Activated effector memory CD4-positive, alpha-beta T cell treated with anti-CD3 and anti-CD28 coated beads, Interleukin-2, amount 50 U/mL, for 16 hours (primary cell): ENCODE measurements around the gene SLC16A2.
"Not testable (repeated sequence)": the region's sequence is repeated elsewhere in the genome, so short reads cannot be mapped to it uniquely, and the experiment has no call there.

Source experiments
- DNase-seq: peaks from one replicate; pipeline ENCODE4 v3.0.0-alpha.2; 2020

The SLC16A2 gene

DNA sequence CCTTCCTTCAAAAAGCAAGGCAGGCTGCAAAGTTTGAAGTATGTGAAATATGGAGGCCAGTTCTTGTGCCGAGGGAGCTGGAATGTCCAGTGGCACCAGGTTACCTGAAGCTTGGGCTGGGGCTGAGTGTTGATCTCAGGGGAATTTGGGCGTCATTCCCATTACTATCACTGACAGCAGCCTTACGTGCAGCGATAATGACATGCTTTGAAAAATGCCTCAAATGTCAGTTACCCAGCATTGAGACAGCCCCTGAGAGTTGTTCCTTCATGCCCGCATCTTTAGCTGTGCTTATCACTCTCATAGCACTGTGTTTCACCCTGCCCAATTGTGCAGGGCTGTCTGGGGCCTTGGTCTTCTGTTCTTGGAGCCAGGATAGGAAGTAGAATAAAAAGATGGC, 27.4 kb downstream of the SLC16A2 start:
- no peak for DNase-seq

DNA sequence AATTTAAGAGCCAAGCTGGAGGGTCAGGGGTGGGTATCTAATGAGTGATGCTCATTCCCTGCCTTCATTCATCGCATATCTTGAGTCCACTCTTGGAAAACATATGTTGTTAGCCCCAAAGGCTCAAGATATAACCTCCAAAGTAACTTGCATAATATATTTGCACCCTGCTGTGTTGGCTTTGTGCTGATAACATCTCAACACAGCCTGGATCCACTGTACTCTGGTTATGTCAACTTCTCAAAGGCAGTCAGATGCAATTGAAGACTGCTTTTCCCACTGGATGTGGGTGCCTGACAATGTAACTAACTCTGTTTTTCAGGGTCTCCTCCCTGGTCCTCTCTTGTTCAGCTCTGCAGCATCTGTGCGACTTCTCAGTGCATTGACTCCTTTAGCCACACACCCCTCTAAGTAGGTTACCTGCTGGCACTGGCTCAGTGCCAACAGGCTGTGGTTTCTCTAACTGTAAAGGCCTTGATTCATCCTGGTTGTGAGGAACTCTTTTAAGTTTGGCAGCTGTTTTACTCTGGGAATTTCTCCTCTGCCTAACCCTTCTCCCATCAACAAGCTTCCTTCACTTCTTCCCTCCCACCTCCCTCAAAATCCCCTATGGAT, 28.1 kb downstream of the SLC16A2 start:
- DNase-seq, result peak; percentile 63

DNA sequence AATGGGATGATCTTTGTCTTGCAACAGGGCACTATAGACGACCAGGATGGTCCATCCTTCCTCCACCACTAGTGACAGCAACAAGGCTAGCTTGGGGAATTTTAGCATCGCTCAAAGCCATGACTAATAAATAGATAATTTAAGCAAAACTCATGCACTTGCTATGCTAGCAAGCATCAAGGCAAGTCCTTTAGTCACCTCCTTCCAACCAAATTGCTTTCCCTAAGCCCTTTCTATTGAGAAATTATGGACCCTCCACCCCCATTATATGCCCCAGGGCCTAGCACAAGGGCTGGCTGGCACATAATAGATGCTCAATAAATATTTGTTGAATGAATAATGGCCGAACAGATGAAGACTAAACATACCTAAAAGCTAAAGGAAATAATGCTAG, 28.6 kb downstream of the SLC16A2 start:
- DNase-seq, result no peak

DNA sequence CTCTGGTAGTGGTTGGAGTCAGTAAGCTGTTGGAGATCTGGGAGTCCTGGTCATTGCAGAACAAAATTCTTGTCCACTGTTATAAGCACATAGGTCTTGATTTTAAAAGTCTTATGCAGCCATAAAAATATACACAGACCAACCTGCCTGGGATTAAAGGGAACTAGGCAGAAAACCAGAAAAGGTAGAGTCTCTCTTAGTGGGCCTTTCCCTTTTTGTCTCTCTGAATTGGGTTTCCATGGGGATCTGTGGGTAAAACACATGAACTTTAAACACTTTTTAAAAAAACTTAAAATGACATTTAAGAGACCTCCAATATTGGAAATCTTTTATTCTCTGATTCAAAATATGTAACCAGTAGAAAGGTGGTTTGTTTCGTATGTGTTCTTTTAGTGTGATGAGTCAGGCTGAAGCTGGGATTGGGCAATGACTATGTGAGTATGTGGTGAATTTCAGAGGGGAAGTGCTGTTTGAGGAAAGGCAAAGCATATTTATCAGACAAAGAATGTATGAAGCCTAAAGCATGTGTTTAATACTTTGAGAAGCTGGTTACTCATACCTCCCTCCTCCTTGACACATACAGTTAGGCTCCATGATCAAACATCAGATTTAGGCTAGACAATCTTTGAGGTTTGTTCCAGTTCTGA, 29.6 kb downstream of the SLC16A2 start:
- DNase-seq, result no peak

DNA sequence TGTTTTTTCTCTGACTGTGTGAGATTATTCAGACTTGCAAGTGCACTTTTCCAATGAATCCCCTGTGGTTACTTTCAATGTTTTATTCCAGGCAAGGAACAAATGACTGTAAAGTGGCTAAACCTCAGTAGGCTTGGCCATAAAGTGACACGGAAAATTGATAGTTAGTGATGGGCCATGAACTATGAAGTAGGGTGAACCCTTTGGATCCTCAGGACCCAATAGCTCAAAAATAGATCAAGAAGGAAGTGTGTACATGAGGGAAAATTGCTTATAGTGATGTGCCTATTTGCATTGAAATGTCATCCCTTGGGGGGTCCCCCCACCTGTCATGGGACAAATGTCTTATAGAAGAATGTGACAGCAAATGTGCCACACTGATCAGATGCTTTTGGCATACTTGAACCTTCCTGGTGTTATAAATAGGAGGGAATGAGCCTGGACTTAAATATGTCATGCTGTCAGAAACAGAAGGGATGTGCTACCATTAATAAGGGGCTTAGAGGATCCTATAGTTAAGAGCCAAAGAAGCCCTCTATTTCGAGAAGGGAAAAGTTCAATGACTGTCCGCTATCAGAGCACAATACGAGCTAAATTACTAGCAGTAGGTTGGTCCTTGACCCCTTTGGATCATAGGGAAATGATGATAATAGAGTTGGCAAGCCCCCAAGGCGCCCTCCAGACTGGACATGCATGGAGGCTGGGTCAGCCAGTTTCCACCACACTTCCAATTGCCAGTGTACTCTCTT, 30.3 kb downstream of the SLC16A2 start:
- no peak for DNase-seq

DNA sequence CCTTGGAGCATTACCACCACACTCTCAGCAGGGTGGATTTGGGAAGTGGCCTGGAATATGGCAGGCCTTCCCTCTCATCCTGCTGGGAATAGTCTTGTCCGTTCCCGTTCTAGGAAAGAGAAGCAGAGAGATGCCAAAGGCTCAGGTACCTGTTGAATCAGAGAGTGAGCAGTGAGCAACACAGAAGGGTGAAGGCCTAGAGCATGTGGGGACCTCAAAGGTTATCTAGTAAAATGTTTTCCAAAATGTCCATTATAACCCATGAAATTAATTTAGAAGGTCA, 30.8 kb downstream of the SLC16A2 start:
- DNase-seq, result no peak

DNA sequence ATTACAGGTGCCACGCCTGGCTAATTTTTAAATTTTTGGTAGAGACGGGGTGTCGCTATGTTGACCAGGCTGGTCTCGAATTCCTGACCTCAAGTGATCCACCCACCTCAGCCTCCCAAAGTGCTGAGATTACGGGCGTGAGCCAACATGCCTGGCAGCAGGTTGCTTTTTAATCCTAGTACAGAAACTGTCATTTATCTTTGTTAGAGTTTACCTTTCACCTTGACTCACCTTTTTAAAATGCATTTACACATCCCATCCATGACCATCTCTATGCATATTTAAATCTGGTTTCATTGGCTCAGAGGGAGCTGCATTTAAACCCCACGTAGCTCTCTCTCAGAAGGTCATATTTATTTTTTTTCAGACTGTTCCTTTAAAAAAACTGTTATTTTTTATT, 31.9 kb downstream of the SLC16A2 start:
- no peak for DNase-seq

DNA sequence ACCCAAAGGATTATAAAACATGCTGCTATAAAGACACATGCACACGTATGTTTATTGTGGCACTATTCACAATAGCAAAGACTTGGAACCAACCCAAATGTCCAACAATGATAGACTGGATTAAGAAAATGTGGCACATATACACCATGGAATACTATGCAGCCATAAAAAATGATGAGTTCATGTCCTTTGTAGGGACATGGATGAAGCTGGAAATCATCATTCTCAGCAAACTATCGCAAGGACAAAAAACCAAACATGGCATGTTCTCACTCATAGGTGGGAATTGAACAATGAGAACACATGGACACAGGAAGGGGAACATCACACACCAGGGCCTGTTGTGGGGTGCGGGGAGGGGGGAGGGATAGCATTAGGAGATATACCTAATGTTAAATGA, 32.9 kb downstream of the SLC16A2 start:
- DNase-seq, result not testable (repeated sequence)

DNA sequence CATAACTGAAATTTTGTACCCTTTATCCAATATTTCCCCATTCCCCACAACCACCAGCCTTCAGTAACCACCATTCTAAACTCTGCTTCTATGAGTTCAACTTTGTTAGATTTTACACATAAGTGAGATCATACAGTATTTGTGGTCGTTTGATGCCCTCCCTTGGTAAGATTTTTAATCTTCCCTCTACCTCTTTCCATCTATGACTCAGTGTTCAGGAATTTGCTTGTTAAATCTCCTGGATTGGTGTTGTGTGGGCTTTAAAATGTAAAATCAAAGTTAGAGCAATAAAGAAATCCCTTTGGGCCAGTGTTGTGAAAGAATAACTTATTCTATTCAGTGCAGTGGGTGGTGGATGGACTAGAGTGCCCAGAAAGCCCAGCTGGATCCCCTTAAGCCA, 37.4 kb downstream of the SLC16A2 start:
- DNase-seq, result no peak

DNA sequence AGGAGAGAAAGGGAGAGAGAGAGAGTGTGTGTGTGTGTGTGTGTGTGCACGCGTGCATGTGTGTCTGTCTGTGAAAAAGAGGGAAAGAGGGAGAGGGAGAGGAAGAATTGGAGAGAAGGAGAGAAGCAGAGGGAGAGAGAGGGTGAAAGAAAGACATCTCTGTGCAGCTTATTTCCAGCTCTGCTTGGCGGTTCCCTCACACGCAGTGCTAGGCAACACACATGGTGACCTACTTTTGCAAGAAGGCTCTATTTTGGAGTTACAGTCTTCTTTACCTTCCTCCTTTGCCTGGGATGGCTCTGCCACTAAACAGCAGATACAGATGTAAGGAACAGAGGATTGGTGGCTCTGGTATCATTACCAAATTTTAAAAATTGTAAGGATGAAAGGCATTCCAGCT, 40.1 kb downstream of the SLC16A2 start:
- no peak for DNase-seq

DNA sequence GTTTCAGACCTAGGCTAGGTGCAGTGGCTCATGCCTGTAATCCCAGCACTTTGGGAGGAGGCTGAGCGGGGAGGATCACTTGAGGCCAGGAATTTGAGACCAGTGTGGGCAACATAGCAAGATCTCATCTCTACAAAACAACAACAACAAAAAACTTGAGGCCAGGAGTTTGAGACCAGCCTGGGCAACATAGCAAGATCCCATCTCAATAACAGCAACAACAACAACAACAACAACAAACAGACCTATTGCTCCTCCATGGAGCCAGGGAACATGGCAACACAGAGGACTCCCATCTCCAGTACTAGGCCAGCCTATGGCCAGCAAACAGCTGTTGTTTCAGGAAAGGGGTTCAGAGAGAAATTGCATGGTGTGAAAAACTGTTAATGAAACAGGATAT, 43.4 kb downstream of the SLC16A2 start:
- no peak for DNase-seq

DNA sequence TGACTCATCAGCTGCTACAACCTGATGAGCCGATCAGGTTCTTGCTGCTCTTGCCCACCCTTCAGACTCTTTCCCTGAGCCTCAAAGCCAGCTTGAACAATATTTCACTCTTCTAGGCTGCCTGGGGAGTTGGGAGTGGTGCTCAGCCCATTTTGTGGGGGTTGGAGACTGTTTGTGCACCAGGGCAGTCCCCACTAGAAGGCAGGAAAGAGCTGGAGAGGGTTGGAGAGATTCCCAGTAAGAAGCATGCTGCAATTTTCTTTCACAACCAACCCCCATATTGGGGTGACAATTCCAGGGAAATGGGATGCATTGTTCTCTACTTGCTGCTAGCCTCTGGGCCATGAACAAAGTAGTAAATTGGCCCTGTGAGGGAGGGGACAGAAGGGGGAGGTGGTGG, 44.1 kb downstream of the SLC16A2 start:
- no peak for DNase-seq

DNA sequence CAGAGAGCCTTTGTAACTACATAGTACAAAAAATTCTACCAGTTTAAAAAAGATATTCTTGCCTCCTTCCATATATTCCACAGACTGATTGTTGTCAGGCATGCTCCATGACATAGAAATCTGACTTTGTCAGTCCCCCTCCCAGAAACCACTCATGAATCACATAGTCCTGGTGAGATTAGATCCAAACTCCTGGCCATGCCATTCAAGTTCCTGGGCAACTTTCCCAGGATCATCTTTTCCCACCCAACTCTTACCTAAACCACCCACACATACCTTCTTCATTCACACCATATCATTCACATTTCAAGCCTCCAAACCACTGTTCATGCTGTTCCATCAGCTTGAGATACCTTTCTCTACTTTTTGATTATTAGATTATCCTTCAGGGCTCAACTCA, 46.4 kb downstream of the SLC16A2 start:
- DNase-seq, result no peak

DNA sequence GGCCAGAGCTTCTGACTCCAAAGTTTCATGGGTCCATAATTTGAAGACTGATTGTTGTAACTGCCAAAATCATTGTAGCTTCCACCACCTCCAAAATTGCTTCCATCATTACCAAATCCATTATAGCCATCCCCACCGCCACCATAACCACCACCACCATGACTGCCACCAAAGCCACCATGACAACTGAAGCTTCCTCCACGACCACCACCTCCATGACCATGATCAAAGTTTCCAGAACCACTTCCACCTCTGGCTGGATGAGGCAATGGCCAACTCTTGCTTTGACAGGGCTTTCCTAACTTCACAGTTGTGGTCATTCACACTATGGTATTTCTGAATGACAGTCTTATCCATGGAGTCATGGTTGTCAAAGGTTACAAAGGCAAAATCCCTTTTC, 51.8 kb downstream of the SLC16A2 start:
- not testable (repeated sequence) for DNase-seq

DNA sequence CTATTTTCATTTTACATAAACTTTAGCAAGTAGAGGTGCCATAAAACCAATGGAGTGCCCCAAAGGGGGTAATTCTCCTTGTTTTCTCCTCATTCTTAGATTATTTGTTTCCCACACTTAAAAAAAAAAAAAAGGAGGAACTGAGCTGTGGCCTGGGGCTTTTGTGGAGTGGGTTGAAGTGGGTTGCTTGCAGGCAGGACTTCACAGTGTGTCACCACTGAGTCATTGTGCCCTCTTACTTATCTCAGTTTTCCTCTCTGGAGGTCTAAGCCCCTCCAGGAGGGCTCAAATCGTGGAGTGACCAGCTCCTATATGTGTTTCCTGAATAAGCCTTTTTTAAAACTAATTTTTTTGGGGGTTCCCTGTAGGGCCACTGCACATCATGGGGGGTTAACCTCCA, 69.0 kb downstream of the SLC16A2 start:
- DNase-seq, result no peak

DNA sequence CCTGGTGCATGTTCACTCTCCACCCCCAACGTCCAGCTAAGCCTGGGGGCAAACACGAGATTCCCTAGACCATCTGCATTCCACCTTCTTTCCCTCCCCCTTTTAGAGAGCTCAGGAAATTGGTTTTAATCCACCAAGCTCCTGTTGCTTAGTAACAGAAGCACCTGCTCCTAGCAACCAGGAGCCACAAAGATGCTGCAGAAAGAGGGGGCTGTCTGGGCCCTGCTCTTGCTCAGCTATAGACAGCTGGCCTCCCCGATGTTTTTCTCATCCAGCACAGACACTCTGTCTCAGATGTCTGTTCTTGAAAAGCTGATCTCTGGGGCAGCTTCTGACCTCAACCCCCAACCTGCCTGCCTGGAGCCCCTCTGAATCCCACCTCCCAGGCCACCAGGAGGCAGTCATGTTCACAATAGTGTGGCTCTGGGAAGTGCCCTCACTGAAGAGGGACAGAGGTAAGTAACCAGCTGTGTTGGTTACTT, 71.5 kb downstream of the SLC16A2 start:
- DNase-seq, result peak; percentile 63

DNA sequence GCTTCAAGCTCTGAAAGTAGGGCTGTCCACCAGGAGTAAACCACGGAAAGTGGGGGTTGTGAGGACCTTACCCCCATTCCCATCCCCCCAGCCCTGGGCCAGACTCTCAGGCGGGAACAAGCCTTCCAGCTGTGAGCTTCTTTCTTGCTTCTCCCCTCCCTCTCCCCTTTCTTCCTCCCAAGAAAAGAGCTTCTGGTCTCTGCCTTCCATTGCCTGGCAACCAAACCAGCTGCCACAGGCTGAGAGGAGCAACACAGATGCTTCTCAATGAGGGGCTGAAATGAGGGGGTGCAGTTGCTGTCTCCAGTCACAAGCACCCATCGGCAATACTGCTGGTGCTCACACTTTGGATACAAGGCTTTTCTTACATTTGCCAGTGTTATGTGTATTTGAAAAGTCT, 72.5 kb downstream of the SLC16A2 start:
- no peak for DNase-seq

DNA sequence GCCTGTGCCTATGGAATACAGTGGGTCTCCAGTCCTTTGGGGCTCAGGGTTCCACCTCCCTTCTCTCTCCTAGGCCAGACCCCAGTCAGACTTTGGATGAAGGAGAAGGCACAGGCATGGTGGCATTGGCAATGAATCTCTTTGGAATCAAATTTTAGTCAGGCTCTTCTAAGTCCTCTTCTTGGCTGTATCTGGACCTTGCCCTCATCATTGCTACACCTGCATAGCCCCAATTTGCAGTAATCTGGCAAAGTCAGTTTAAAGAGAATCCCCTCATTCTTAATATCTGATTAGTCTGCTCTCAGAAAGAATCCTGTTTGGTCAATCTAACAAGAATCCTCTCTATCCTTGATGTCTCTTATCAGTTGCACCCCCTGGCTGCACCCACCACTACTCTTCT, 77.6 kb downstream of the SLC16A2 start:
- no peak for DNase-seq

DNA sequence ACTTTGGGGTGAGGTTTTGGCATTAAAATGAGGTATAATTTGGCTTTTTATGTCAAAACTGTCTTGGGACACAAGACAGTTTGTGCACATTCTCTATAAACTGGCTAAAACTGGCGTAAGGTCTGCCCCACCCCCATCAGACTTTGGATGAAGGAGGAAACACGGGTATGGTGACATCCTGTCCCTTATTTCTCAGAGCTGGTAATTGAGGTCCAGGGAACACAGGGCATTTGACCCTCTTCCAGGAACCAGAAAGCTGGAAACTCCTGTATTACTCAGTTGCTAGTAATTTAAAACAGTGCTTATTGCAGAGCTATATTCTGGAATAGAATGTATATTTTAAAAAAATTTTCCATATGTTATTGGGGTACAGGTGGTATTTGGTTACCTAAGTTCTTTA, 78.8 kb downstream of the SLC16A2 start:
- no peak for DNase-seq

DNA sequence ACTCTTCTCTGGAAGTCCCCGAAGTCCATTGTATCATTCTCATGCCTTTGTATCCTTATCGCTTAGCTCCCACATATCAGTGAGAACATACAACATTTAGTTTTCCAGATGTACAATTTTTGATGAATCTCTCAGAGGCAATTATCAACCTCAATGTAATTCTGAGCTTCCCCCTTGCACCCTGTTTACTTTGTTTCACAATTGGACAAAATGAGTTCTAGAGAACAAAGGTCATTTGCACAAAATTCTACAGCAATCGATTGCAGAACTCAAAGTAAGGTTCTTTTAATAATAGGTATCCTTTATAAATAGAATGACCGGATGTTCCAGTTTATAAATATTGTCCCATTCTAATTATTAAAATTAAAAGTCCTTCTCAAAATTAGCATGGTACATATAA, 79.3 kb downstream of the SLC16A2 start:
- no peak for DNase-seq

DNA sequence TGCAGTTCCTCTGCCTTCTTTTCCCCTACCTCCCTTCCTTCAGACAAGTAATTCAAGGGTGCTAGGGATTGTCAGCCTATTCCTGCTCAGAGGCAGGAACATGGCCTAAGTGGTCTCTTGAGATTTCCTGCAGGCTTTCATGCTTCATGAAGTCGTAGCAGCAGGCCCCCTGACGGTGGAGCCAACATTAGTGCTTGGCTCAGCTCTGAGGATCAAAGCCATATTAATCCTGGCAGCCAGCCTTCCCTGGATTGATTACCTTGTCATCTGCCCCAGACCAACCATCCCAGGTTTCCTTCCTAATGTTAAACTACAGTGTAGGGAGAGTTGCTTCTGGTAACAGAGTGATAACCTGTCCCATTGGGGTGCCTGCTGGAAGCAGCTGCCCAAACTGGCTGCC, 84.1 kb downstream of the SLC16A2 start:
- no peak for DNase-seq

DNA sequence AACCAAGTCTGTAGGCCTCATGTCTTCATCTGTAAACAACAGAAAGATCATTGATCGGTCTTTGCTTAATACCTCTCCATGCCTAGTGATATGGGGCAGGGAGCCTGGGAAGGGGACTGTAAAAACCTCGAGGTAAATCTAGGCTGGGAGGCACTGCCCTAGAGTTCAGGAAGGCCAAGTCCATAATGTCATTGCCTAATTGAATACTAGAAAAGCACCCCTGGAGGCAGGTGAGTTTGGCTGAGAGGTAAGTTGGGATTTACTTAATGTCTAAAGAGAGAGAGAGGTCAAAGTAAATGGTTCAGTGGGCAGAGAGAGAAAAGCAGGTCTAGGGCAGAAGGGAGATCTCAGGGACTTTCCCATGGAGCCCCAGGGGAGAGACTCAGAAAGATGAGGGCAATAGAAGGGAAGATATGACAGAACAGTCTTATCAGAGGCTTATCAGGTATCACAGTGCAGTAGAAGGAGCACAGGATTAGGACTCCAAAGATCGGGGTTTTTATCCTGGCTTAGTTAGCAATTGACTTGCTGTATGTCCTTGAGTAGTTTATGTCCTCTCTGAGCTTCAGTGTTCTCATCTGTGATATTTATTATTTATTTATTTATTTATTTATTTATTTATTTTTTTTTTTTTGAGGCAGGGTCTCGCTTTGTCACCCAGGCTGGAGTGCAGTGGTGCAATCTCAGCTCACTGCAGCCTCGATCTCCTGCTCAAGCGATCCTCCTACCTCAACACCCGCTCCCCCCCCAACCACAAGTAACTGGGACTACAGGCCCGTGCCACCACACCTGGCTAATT, 85.2 kb downstream of the SLC16A2 start:
- no peak for DNase-seq

DNA sequence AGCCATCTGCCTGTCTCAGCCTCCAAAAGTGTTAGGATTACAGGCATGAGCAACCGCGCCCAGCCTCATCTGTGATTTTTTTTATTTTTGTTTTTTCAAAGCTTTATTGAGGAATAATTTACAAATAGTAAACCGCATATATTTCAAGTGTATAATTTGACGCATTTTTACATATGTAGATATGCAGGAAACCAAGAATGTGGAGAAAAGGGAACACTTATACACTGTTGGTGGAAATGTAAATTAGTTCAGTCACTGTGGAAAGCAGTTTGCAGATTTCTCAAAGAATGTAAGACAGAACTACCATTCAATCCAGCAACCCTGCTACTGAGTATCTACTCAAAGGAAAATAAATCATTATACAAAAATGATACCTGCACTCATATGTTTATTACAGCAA, 85.9 kb downstream of the SLC16A2 start:
- no peak for DNase-seq

DNA sequence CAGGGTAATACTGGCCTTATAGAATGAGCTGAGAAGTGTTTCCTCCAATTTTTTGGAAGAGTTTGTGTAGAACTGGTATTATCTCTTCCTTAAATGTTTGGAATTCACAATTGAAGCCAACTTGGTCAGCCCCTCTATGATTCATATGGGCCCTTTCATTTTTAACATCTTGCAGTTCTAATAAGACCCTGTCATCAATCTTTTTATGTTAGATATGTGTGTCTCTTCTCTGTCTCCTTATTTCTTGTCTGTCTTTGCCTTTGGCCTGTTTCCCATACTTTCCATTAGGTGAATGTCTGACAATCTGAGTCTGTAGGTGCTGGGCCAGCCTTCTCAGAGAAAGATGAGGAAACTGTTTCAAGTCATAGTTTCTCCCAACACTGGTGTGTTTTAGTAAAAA, 88.7 kb downstream of the SLC16A2 start:
- DNase-seq, result no peak
